ENCODE results near the gene SLC22A2. TPM values are rescaled to one million over a fixed set of nuclear protein-coding genes. Genes with fewer than 3 reads are reported as not detected.

The SLC22A2 gene
- total and polyA plus RNA-seq, 2 donors from 2014 or later, result 27.9 to 73.7 TPM

DNA sequence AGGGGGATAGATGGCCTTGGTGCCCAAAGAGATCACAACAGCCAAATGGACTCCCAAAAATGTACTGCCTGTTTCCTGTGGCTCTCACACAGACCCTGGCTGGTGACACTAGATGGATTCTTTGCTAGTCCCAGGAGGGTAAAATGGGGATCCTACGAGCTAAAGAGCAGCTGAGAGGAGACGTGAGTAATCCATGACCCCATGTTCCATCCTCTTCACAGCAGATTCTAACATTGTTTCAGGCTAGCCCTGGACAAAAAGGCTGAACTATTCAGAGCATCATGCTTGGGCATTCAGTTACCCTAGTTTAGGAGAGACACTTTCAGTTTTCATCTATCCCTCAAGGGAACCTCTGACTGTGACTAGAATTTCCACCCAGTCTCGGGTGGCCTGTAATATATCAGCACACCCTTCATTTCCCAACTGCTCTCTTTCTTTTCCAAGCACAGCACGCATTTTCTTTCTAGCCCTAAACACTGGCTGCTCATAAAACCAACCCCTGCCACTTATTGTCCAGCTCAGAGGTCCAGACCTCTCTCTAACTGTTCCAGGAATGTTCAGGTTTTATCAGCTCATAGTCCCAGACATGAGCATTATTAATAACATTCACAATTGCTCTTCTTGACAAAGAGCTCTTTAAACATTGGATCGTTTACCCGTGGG is 88.5 kb downstream of the SLC22A2 start:
- TF ChIP-seq, protein P1, sequence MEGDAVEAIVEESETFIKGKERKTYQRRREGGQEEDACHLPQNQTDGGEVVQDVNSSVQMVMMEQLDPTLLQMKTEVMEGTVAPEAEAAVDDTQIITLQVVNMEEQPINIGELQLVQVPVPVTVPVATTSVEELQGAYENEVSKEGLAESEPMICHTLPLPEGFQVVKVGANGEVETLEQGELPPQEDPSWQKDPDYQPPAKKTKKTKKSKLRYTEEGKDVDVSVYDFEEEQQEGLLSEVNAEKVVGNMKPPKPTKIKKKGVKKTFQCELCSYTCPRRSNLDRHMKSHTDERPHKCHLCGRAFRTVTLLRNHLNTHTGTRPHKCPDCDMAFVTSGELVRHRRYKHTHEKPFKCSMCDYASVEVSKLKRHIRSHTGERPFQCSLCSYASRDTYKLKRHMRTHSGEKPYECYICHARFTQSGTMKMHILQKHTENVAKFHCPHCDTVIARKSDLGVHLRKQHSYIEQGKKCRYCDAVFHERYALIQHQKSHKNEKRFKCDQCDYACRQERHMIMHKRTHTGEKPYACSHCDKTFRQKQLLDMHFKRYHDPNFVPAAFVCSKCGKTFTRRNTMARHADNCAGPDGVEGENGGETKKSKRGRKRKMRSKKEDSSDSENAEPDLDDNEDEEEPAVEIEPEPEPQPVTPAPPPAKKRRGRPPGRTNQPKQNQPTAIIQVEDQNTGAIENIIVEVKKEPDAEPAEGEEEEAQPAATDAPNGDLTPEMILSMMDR (IDR thresholded peaks at IDR 0.05; ENCODE audit: borderline replicate concordance, extremely low read depth, insufficient read depth), result no peak
- Histone ChIP-seq H3K9me3 (ENCODE audit: control insufficient read depth in 2 of 3, insufficient read depth in 1 of 3, low read length in 3 of 3) (no peaks in the 10 kb centered on the region), H3K9ac (ENCODE audit: low read length in 3 of 3) (no peak overlapping the region), H3K27me3 (ENCODE audit: control insufficient read depth, insufficient read depth, low read length) (no peaks in the 10 kb centered on the region), H3K4me1 (ENCODE audit: control insufficient read depth in 2 of 3, insufficient read depth in 2 of 3, low read depth in 1 of 3, low read length in 3 of 3) (peaks cover 0 to 3% (median 0%) of the 10 kb centered on the region in 3 donors), H3K27ac (ENCODE audit: low read depth in 2 of 2, low read length in 2 of 2) (no peak overlapping the region), H3K4me3 (ENCODE audit: low read length in 3 of 3) (no peak overlapping the region), H3K36me3 (ENCODE audit: control insufficient read depth in 2 of 3, insufficient read depth in 3 of 3, low read length in 3 of 3) (no peaks in the 10 kb centered on the region)
- intact Hi-C loops (cut with DNase I), result no loop called here
- FAIRE-seq (no peak), DNase-seq (no peak)

DNA sequence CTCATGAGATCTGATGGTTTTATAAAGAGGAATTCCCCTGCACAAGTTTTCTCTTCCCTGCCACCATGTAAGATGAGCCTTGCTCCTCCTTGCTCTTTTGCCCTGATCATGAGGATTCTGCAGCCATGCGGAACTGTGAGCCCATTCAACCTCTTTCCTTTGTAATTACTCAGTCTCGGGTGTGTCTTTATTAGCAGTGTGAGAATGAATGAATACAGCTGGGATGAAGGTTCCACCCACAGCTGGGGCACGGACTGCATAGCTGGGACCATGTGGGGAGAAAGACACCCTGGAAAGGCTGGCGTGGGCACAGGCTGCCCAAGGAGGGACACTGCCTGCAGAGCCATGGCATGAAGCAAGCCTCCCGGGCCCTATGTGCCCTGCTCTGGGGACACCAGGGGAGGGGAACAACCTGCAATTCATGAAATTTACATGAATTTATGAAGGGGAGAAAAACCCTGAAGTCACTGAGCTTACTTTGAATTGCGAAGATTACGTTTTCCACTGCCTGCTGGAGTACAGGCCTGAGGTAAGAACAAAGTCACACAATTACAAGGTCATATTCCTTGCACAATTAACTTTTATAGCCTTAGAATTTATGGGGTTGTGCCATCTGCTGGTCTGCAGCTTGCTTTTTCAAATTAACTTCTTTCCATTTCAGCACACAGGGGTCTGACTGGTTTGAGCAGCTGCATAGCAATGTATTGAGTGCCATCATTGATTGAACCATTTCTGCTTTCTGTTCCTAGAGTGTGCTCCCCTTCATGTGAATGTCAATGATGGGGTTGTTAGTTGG is 90.8 kb downstream of the SLC22A2 start:
- TF ChIP-seq, protein P1 (IDR thresholded peaks at IDR 0.05; ENCODE audit: borderline replicate concordance, extremely low read depth, insufficient read depth), result peak; percentile 8
- intact Hi-C loops (cut with DNase I), result no loop called here
- Histone ChIP-seq H3K36me3 (ENCODE audit: control insufficient read depth in 2 of 3, insufficient read depth in 3 of 3, low read length in 3 of 3) (no peaks in the 10 kb centered on the region), H3K9me3 (ENCODE audit: control insufficient read depth in 2 of 3, insufficient read depth in 1 of 3, low read length in 3 of 3) (no peaks in the 10 kb centered on the region), H3K27me3 (ENCODE audit: control insufficient read depth, insufficient read depth, low read length) (no peaks in the 10 kb centered on the region), H3K9ac (ENCODE audit: low read length in 3 of 3) (no peak overlapping the region), H3K4me1 (ENCODE audit: control insufficient read depth in 2 of 3, insufficient read depth in 2 of 3, low read depth in 1 of 3, low read length in 3 of 3) (peaks cover 0 to 3% (median 0%) of the 10 kb centered on the region in 3 donors), H3K27ac (ENCODE audit: low read depth in 2 of 2, low read length in 2 of 2) (no peak overlapping the region), H3K4me3 (ENCODE audit: low read length in 3 of 3) (no peak overlapping the region)
- no peak for FAIRE-seq
- DNase-seq, result peak in 3 of 5 donors; percentile 57 to 93 (median 79)

Other genes with a start within 250 kb of the SLC22A2 start
- 2.3 TPM for gene SLC22A1, start 137.0 kb downstream of the SLC22A2 start, total RNA-seq
- gene SLC22A1, start 137.0 kb downstream of the SLC22A2 start, polyA plus RNA-seq (ENCODE audit: insufficient read depth, low read depth, low replicate concordance), result 1.4 TPM
- 6.4 TPM for gene SLC22A3, start 89.6 kb upstream of the SLC22A2 start, total RNA-seq
- gene SLC22A3, start 89.6 kb upstream of the SLC22A2 start, polyA plus RNA-seq (ENCODE audit: insufficient read depth, low read depth, low replicate concordance), result 7.4 TPM